CD4-positive, CD25-positive, alpha-beta regulatory T cell (primary cell): Measurements from ENCODE around the gene FAM156A. TPM values are rescaled to one million over a fixed set of nuclear protein-coding genes. Genes with fewer than 3 reads are reported as not detected.
"Not testable (repeated sequence)": the region's sequence is repeated elsewhere in the genome, so short reads cannot be mapped to it uniquely, and the experiment has no call there.

Experiments
- ATAC-seq, 2 donors: fragments of 150-1000 bp; cut with Tn5 transposase; one replicate each; pipeline ENCODE4 v1.10.0; 2021; ENCODE audit warnings: low read depth in 2 of 2, moderate number of reproducible peaks in 2 of 2, moderate library complexity in 1 of 2
- DNase-seq, 3 donors: peaks; one replicate each; pipeline versions ENCODE4 v3.0.0 to v3.0.0-alpha.2; 2012 to 2022; ENCODE audit warnings: mixed read lengths in 1 of 3
- H3K27ac ChIP-seq: one replicate; pipeline ENCODE4 v1.7.0; 2013; ENCODE audit warnings: mild to moderate bottlenecking, low read length; ENCODE audit not compliant: insufficient read depth, poor library complexity, severe bottlenecking
- H3K27me3 ChIP-seq: one replicate; pipeline ENCODE4 v1.7.0; 2013; ENCODE audit warnings: low read length; ENCODE audit not compliant: control insufficient read depth, insufficient read depth
- H3K36me3 ChIP-seq: one replicate; pipeline ENCODE4 v1.7.0; 2013; ENCODE audit warnings: mild to moderate bottlenecking, low read length, moderate library complexity; ENCODE audit not compliant: control insufficient read depth, insufficient read depth
- H3K4me1 ChIP-seq: 2 replicates; pipeline ENCODE4 v1.7.0; 2013; ENCODE audit warnings: mild to moderate bottlenecking, low read length; ENCODE audit not compliant: insufficient read depth, control insufficient read depth, poor library complexity, severe bottlenecking
- H3K4me3 ChIP-seq: one replicate; pipeline ENCODE4 v1.7.0; 2013; ENCODE audit warnings: low read depth, mild to moderate bottlenecking, low read length, moderate library complexity
- H3K9me3 ChIP-seq, 2 experiments: 1 replicate in 1 of 2; 2 replicates in 1 of 2; pipeline ENCODE4 v1.7.0; 2013; ENCODE audit warnings: low read length in 2 of 2, mild to moderate bottlenecking in 1 of 2, moderate library complexity in 1 of 2; ENCODE audit not compliant: control insufficient read depth in 2 of 2
- H3K27ac Mint-ChIP-seq, 3 donors: one replicate each; pipeline ENCODE4 v1.8.0; 2020 to 2022; ENCODE audit warnings: mild to moderate bottlenecking in 3 of 3, mixed read lengths in 3 of 3, moderate library complexity in 2 of 3
- H3K27me3 Mint-ChIP-seq: one replicate; pipeline ENCODE4 v1.8.0; 2022; ENCODE audit warnings: mild to moderate bottlenecking, mixed read lengths
- H3K36me3 Mint-ChIP-seq: one replicate; pipeline ENCODE4 v1.8.0; 2020; ENCODE audit warnings: mixed read lengths
- H3K4me1 Mint-ChIP-seq, 4 donors: one replicate each; pipeline ENCODE4 v1.8.0; 2020 to 2022; ENCODE audit warnings: mixed read lengths in 4 of 4, mild to moderate bottlenecking in 1 of 4
- H3K4me3 Mint-ChIP-seq, 4 donors: one replicate each; pipeline ENCODE4 v1.8.0; 2020 to 2022; ENCODE audit warnings: mild to moderate bottlenecking in 4 of 4, mixed read lengths in 4 of 4, moderate library complexity in 3 of 4
- H3K9me3 Mint-ChIP-seq, 7 donors: one replicate each; pipeline ENCODE4 v1.8.0; 2020 to 2022; ENCODE audit warnings: mixed read lengths in 7 of 7, mild to moderate bottlenecking in 3 of 7, moderate library complexity in 2 of 7
- polyA plus RNA-seq, 4 donors: library from polyadenylated mRNA; unstranded; fragments of 300-500 nt; fragmentation: Illumina TruSeq; gene quantifications; one replicate each; pipeline ENCODE4 v1.2.3, GENCODE V29; 2021
- total RNA-seq: library from RNA; stranded (reverse); gene quantifications from one replicate; pipeline ENCODE4 v1.2.3, GENCODE V29; 2022

FAM156A gene
- total and polyA plus RNA-seq, 5 donors from 2014 or later, result 3.3 to 20.0 (median 3.7) TPM

DNA sequence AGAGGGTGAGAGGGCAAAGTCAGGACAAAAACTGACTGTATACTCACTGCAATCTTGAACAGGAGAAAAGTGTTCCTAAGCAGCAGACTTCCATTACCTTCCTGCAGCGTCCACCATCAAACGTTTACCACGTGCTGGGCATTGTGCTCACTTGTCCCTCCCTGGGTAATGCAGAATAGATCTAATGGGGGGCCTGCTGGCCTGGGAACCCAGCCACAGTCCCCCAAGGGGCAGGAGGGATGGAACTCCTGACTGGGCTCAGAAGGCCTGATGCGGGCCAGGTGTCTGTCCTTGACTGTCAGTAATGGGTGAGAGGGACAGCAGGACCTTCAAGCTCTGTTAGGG is 37.6 kb upstream of the FAM156A start:
- Histone ChIP-seq H3K27me3 (no peaks in the 10 kb centered on the region), H3K4me3 (peak overlapping the region; percentile 85), H3K36me3 (no peaks in the 10 kb centered on the region), H3K9me3 (no peaks in the 10 kb centered on the region), H3K27ac (peak overlapping the region; percentile 85), H3K4me1 (peaks cover 9% of the 10 kb centered on the region)
- Mint-ChIP-seq H3K9me3 (no peaks in the 10 kb centered on the region), H3K36me3 (no peaks in the 10 kb centered on the region), H3K4me3 (peak overlapping the region; percentile 85 to 95 (median 92)), H3K4me1 (peaks cover 0 to 27% (median 6%) of the 10 kb centered on the region in 4 donors), H3K27ac (peak overlapping the region; percentile 97 to 100 (median 98)), H3K27me3 (peaks cover 4% of the 10 kb centered on the region)
- ATAC-seq (no peak), DNase-seq (no peak)

DNA sequence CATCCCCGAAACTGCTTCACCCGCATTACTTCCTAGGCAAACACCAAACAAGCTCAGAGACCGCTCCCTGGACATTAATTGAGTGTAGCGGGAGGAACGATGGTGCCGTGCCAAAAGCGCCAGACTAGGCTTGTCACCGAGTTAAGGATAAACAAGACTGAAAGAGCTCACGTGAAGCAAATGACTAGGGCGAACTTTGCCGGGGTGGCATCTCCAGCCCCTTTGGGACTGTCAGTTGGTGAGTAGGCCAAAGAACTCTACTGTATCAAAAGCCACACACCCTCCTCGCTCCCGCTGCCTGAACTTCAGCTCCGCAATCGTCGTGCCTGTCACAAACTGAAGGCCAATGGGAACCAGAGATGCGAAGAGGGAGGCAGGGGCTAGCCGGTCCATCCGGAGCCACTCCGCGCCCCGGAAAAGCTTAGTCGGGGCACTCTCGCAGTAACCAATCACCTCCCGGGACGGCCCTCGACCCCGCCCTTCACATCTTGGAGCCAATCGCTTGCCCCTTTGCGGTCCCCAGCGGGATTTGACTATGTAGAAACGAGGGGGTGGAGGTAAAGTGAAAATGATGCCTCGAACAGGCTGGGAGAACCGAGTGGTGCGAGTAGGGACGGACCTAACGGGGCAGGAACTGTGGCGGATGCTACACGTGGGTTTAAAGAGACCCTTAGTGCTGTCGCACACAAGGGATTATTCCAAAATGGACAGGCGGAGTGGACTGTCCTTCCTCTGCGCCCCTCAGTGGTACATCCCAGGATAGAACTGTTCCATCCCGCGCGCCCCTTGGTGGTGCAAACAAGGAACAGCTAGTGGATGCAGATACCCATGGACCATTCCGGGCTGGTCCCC is 37.0 kb upstream of the FAM156A start:
- H3K36me3 Mint-ChIP-seq, result no peaks in the 10 kb centered on the region
- peak; percentile 97 for ATAC-seq
- peak overlapping the region; percentile 97 to 100 (median 98) for H3K27ac Mint-ChIP-seq
- Histone ChIP-seq H3K27me3 (no peaks in the 10 kb centered on the region), H3K4me1 (peaks cover 9% of the 10 kb centered on the region), H3K4me3 (peak overlapping the region; percentile 89), H3K36me3 (no peaks in the 10 kb centered on the region), H3K27ac (peak overlapping the region; percentile 85), H3K9me3 (no peaks in the 10 kb centered on the region)
- DNase-seq, result peak; percentile 86 to 96 (median 93)
- peaks cover 0 to 23% (median 6%) of the 10 kb centered on the region in 4 donors for H3K4me1 Mint-ChIP-seq
- peak overlapping the region; percentile 85 to 95 (median 92) for H3K4me3 Mint-ChIP-seq
- H3K9me3 Mint-ChIP-seq, result no peaks in the 10 kb centered on the region
- H3K27me3 Mint-ChIP-seq, result peaks cover 4% of the 10 kb centered on the region

GRCh38 chrX:52990848-52991247 is 32.5 kb upstream of the FAM156A start:
- H3K36me3 Mint-ChIP-seq, result no peaks in the 10 kb centered on the region
- H3K4me3 Mint-ChIP-seq, result no peak overlapping the region
- ATAC-seq, result no peak
- no peak overlapping the region for H3K27ac Mint-ChIP-seq
- no peak for DNase-seq
- Histone ChIP-seq H3K4me1 (peaks cover 9% of the 10 kb centered on the region), H3K27ac (no peak overlapping the region), H3K27me3 (no peaks in the 10 kb centered on the region), H3K9me3 (no peaks in the 10 kb centered on the region), H3K4me3 (no peak overlapping the region), H3K36me3 (no peaks in the 10 kb centered on the region)
- peaks cover 0 to 26% (median 8%) of the 10 kb centered on the region in 4 donors for H3K4me1 Mint-ChIP-seq
- no peaks in the 10 kb centered on the region for H3K27me3 Mint-ChIP-seq
- no peaks in the 10 kb centered on the region for H3K9me3 Mint-ChIP-seq

DNA sequence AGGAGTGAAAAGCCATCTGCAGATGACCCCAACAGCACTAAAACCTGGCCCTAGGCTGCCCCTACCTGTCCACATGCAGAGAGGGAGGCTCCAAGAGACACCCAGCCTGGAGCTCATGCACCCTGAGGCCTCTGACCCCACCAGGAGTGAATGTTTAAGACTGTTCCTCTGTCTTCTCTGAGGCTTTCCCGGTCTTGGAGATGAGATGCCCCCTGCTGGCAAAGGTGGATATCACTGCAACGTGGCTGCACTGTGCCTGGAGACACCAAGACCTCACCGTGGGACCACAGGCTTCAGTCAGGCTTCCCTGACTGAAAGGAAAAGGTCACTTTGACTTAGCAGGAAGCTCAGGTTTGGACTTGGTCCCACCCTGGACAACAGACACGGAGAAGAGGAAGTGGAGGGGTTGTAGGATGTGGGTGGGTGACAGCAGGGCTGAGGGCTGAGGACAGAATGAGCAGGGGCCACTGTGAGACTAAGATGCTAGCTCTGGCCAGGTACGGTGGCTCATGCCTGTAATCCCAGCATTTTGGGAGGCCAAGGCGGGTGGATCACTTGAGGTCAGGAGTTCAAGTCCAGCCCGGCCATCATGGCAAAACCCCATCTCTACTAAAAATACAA is 31.8 kb upstream of the FAM156A start:
- H3K27me3 ChIP-seq, H3K27me3 Mint-ChIP-seq, H3K27ac ChIP-seq, H3K36me3 Mint-ChIP-seq, H3K9me3 ChIP-seq, H3K36me3 ChIP-seq, H3K9me3 Mint-ChIP-seq, H3K4me3 ChIP-seq, H3K4me1 ChIP-seq: not testable (repeated sequence)
- H3K4me3 Mint-ChIP-seq, result peak overlapping the region in 1 of 4 donors; percentile 79
- peaks cover 0 to 22% (median 7%) of the 10 kb centered on the region in 4 donors for H3K4me1 Mint-ChIP-seq
- peak; percentile 20 to 71 (median 39) for DNase-seq
- peak in 1 of 2 donors; percentile 55 for ATAC-seq
- H3K27ac Mint-ChIP-seq, result peak overlapping the region; percentile 52 to 80 (median 63)

GRCh38 chrX:52988985-52989917 is 30.9 kb upstream of the FAM156A start:
- Histone ChIP-seq H3K9me3 (no peaks in the 10 kb centered on the region), H3K36me3 (no peaks in the 10 kb centered on the region), H3K4me3 (no peak overlapping the region), H3K4me1 (no peaks in the 10 kb centered on the region), H3K27me3 (no peaks in the 10 kb centered on the region), H3K27ac (no peak overlapping the region)
- no peaks in the 10 kb centered on the region for H3K27me3 Mint-ChIP-seq
- no peak for DNase-seq
- no peak for ATAC-seq
- H3K4me1 Mint-ChIP-seq, result peaks cover 0 to 17% (median 8%) of the 10 kb centered on the region in 4 donors
- H3K4me3 Mint-ChIP-seq, result no peak overlapping the region
- H3K9me3 Mint-ChIP-seq, result no peaks in the 10 kb centered on the region
- no peaks in the 10 kb centered on the region for H3K36me3 Mint-ChIP-seq
- peak overlapping the region in 1 of 3 donors; percentile 20 for H3K27ac Mint-ChIP-seq

DNA sequence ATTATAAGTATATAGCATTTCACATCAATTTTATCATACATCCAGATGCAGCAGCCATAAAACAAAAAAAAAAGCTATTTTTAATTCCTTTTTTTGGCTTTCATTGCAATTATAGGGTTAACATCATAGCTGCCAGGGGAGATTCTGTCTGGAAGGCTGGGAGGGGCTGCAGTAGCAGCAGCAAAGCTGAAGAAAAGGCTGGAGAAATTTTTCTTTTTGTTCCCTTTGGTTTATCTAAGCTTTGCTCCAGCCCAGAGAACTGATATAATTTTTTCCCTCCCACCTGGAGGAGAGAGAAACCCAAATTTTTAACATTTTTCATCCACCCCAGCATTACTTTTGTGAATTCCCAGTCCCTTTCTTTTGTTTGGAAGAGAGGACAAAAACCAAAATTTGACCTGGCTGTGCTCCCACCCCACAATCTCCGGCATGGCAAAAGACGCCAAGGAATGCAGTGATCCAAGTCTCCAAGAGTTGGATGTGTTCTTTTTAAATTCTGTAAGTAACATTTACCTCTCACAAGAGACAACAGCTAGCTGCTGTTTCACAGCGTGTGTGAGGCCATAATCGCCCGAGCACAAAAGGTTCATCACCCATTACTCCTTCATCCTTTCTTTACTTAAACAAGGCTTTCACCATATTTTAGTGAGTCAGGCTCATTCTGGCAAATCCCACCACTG is 25.1 kb upstream of the FAM156A start:
- Histone ChIP-seq H3K36me3 (no peaks in the 10 kb centered on the region), H3K4me3 (no peak overlapping the region), H3K4me1 (no peaks in the 10 kb centered on the region), H3K27me3 (no peaks in the 10 kb centered on the region), H3K9me3 (no peaks in the 10 kb centered on the region), H3K27ac (no peak overlapping the region)
- Mint-ChIP-seq H3K9me3 (peaks cover 0 to 1% (median 0%) of the 10 kb centered on the region in 7 donors), H3K4me3 (no peak overlapping the region), H3K27ac (no peak overlapping the region), H3K36me3 (no peaks in the 10 kb centered on the region), H3K27me3 (no peaks in the 10 kb centered on the region), H3K4me1 (peaks cover 0 to 2% (median 0%) of the 10 kb centered on the region in 4 donors)
- ATAC-seq (no peak), DNase-seq (no peak)

DNA sequence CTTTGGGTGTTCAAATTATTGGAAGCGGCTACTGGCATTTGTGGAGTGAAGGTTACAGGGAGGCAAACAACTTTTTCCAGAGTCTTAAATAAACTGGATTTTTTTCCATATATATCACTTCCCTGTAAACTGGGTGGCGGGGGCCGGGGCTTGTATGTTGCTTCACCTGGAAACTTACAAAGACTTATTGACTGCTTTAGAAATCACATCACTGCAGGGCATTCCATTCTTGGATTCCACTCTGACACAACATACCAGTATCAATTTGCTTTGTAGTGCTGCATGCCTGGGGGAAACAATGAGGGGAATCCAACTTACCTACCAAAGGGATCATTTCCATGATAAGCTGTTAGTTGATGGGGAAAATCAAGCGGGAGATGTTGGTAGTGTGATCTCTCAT is 21.7 kb upstream of the FAM156A start:
- Mint-ChIP-seq H3K27me3 (no peaks in the 10 kb centered on the region), H3K4me3 (no peak overlapping the region), H3K9me3 (peaks cover 0 to 2% (median 0%) of the 10 kb centered on the region in 7 donors), H3K36me3 (no peaks in the 10 kb centered on the region), H3K4me1 (peaks cover 0 to under 1% (median 0%) of the 10 kb centered on the region in 4 donors), H3K27ac (no peak overlapping the region)
- Histone ChIP-seq H3K4me1 (no peaks in the 10 kb centered on the region), H3K9me3 (no peaks in the 10 kb centered on the region), H3K4me3 (no peak overlapping the region), H3K27ac (no peak overlapping the region), H3K36me3 (no peaks in the 10 kb centered on the region), H3K27me3 (no peaks in the 10 kb centered on the region)
- ATAC-seq (no peak), DNase-seq (no peak)
